ENCODE data around the gene INAFM2.

DNA sequence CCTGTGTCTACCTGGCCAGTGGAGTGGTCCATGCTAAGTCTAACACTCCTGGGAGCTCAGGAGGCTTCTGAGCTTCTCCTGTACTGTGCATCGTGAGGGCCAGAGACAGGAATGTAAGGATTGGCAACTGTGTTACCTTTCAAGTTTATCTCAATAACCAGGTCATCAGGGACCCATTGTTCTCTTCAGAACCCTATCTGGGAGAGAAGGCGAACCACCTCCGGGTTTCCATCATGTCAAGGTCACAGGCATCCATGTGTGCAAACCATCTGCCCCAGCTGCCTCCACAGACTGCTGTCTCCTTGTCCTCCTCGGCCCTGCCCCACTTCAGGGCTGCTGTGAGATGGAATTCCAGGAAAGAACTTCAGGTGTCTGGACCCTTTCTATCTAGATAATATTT is 46.6 kb upstream of the INAFM2 start:
- TF ChIP-seq, protein P1, sequence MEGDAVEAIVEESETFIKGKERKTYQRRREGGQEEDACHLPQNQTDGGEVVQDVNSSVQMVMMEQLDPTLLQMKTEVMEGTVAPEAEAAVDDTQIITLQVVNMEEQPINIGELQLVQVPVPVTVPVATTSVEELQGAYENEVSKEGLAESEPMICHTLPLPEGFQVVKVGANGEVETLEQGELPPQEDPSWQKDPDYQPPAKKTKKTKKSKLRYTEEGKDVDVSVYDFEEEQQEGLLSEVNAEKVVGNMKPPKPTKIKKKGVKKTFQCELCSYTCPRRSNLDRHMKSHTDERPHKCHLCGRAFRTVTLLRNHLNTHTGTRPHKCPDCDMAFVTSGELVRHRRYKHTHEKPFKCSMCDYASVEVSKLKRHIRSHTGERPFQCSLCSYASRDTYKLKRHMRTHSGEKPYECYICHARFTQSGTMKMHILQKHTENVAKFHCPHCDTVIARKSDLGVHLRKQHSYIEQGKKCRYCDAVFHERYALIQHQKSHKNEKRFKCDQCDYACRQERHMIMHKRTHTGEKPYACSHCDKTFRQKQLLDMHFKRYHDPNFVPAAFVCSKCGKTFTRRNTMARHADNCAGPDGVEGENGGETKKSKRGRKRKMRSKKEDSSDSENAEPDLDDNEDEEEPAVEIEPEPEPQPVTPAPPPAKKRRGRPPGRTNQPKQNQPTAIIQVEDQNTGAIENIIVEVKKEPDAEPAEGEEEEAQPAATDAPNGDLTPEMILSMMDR (conservative IDR thresholded peaks at IDR 0.05; ENCODE audit: low read depth in 2 of 2) = no peak
- TF ChIP-seq EZH2 (IDR thresholded peaks at IDR 0.05; ENCODE audit: low read depth, unreplicated experiment) (no peak), CREB1 (CRISPR knock-in tag; IDR thresholded peaks at IDR 0.05; ENCODE audit: low read depth) (no peak), JUNB (IDR thresholded peaks at IDR 0.05; ENCODE audit: unreplicated experiment) (no peak)
- TF ChIP-seq, protein P2, sequence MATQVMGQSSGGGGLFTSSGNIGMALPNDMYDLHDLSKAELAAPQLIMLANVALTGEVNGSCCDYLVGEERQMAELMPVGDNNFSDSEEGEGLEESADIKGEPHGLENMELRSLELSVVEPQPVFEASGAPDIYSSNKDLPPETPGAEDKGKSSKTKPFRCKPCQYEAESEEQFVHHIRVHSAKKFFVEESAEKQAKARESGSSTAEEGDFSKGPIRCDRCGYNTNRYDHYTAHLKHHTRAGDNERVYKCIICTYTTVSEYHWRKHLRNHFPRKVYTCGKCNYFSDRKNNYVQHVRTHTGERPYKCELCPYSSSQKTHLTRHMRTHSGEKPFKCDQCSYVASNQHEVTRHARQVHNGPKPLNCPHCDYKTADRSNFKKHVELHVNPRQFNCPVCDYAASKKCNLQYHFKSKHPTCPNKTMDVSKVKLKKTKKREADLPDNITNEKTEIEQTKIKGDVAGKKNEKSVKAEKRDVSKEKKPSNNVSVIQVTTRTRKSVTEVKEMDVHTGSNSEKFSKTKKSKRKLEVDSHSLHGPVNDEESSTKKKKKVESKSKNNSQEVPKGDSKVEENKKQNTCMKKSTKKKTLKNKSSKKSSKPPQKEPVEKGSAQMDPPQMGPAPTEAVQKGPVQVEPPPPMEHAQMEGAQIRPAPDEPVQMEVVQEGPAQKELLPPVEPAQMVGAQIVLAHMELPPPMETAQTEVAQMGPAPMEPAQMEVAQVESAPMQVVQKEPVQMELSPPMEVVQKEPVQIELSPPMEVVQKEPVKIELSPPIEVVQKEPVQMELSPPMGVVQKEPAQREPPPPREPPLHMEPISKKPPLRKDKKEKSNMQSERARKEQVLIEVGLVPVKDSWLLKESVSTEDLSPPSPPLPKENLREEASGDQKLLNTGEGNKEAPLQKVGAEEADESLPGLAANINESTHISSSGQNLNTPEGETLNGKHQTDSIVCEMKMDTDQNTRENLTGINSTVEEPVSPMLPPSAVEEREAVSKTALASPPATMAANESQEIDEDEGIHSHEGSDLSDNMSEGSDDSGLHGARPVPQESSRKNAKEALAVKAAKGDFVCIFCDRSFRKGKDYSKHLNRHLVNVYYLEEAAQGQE (IDR thresholded peaks at IDR 0.05; ENCODE audit: unreplicated experiment) = no peak

Data from GM23338 (cell line).